Measurements from ENCODE around the gene SIX4.
"Not testable (repeated sequence)": the region's sequence is repeated elsewhere in the genome, so short reads cannot be mapped to it uniquely, and the experiment has no call there.

SIX4 gene

GRCh38 chr14:60736494-60736893, 12.3 kb upstream of the SIX4 start:
- DNase-seq (ENCODE audit: low spot score): no peak
- in situ Hi-C loops (cut with MboI; ENCODE audit: low sequenced_read_pairs, unreplicated experiment): no loop called here
- no peak for TF ChIP-seq CTCF (IDR thresholded peaks at IDR 0.05; ENCODE audit: borderline replicate concordance, control extremely low read depth, extremely low read depth, insufficient read depth, missing control alignments)

DNA sequence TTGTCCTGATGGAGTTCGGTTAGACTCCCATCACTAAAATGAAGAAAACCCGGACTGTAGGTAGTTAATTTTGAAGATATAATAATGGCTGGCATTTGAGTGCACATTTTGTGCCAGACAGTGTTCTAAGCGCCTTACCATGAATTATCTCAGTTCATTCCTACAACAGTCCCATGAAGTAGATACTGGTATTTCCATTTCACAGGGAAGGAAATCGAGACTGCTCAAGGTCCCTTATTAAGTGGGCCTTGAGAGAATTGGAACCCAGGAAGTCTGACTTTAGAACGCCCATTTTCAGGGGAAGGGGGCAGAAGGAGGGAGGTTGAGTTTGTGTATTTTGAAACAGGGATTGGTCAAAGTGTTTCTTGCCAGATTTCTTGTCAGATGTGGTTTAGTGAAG, 11.3 kb upstream of the SIX4 start:
- DNase-seq (ENCODE audit: low spot score): no peak
- in situ Hi-C loops (cut with MboI; ENCODE audit: low sequenced_read_pairs, unreplicated experiment): no loop called here
- no peak for TF ChIP-seq CTCF (IDR thresholded peaks at IDR 0.05; ENCODE audit: borderline replicate concordance, control extremely low read depth, extremely low read depth, insufficient read depth, missing control alignments)

GRCh38 chr14:60734465-60735242, 10.5 kb upstream of the SIX4 start, which contains the start of gene MNAT1:
MNAT1 (plus strand) TSS chr14:60734761; CDS start chr14:60734863, 102 bp downstream.
- DNase-seq (ENCODE audit: low spot score): peak; percentile 69
- no peak for TF ChIP-seq CTCF (IDR thresholded peaks at IDR 0.05; ENCODE audit: borderline replicate concordance, control extremely low read depth, extremely low read depth, insufficient read depth, missing control alignments)
- in situ Hi-C loops (cut with MboI; ENCODE audit: low sequenced_read_pairs, unreplicated experiment): no loop called here

DNA sequence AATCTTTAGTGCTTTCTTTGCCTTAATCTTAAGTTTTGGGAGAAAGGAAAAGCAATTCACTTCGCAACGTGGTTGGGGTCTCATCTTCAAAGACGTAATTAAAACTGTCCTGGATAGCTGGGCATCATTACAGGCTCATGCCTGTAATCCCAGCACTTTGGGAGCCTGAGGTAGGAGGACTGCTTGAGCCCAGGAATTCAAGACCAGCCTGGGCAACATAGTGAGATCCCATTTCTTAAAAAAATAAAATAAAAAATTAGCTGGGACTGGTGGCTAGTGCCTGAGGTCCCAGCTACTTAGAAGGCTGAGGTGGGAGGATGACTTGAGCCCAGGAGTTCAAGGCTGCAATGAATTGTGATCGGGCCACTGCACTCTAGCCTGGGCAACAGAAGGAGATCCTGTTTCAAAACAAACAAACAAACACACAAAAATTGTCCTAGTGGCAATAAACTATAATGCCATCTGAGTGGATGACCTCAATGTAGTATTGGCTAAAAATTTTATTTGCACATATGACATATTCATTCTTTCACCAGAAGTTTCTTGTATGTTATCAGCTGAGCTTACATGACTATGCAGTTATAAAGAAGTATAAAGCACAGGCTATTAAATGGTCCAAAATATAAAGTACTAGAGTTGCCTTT, 8.8 kb upstream of the SIX4 start:
- TF ChIP-seq CTCF (IDR thresholded peaks at IDR 0.05; ENCODE audit: borderline replicate concordance, control extremely low read depth, extremely low read depth, insufficient read depth, missing control alignments): no peak
- in situ Hi-C loops (cut with MboI; ENCODE audit: low sequenced_read_pairs, unreplicated experiment): no loop called here
- no peak for DNase-seq (ENCODE audit: low spot score)

DNA sequence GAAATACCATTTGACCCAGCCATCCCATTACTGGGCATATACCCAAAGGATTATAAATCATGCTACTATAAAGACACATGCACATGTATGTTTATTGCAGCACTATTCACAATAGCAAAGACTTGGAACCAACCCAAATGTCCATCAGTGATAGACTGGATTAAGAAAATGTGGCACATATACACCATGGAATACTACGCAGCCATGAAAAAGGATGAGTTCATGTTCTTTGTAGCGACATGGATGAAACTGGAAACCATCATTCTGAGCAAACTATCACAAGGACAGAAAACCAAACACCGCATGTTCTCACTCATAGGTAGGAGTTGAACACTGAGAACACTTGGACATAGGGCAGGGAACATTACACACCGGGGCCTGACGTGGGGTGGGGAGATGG, 7.1 kb upstream of the SIX4 start:
- in situ Hi-C loops (cut with MboI; ENCODE audit: low sequenced_read_pairs, unreplicated experiment); DNase-seq (ENCODE audit: low spot score): not testable (repeated sequence)

GRCh38 chr14:60723116-60723906, 840 bp downstream of the SIX4 start:
- DNase-seq (ENCODE audit: low spot score): peak; percentile 63
- in situ Hi-C loops (cut with MboI; ENCODE audit: low sequenced_read_pairs, unreplicated experiment): no loop called here
- TF ChIP-seq CTCF (IDR thresholded peaks at IDR 0.05; ENCODE audit: borderline replicate concordance, control extremely low read depth, extremely low read depth, insufficient read depth, missing control alignments): no peak
